T-helper 2 cell treated with Interferon-gamma antibody and Interleukin-4, amounts not matched to agents 5 μg/mL and 100 μg/mL, for 36 hours (primary cell): ENCODE results near the gene MALSU1.

ENCODE experiments used
- DNase-seq: peaks from one replicate; pipeline ENCODE4 v3.0.0; 2021; ENCODE audit warnings: low spot score
- H3K27ac Mint-ChIP-seq: one replicate; pipeline ENCODE4 v1.8.0; 2021; ENCODE audit warnings: mild to moderate bottlenecking, mixed read lengths
- H3K27me3 Mint-ChIP-seq: one replicate; pipeline ENCODE4 v1.8.0; 2021; ENCODE audit warnings: low read depth, mixed read lengths
- H3K36me3 Mint-ChIP-seq: one replicate; pipeline ENCODE4 v1.8.0; 2021; ENCODE audit warnings: low read depth, mixed read lengths
- H3K4me1 Mint-ChIP-seq: one replicate; pipeline ENCODE4 v1.8.0; 2021; ENCODE audit warnings: low read depth, mixed read lengths
- H3K4me3 Mint-ChIP-seq: one replicate; pipeline ENCODE4 v1.8.0; 2022; ENCODE audit warnings: mild to moderate bottlenecking, moderate library complexity, mixed read lengths
- H3K9me3 Mint-ChIP-seq: one replicate; pipeline ENCODE4 v1.8.0; 2021; ENCODE audit warnings: mixed read lengths

The MALSU1 gene

GRCh38 chr7:23276376-23276775 is 22.8 kb upstream of the MALSU1 start:
- peaks cover 4% of the 10 kb centered on the region for H3K27me3 Mint-ChIP-seq
- no peak overlapping the region for H3K27ac Mint-ChIP-seq
- DNase-seq: no peak
- peaks cover 27% of the 10 kb centered on the region for H3K4me1 Mint-ChIP-seq
- H3K36me3 Mint-ChIP-seq: no peaks in the 10 kb centered on the region
- no peaks in the 10 kb centered on the region for H3K9me3 Mint-ChIP-seq
- H3K4me3 Mint-ChIP-seq: no peak overlapping the region

GRCh38 chr7:23276947-23277346 is 22.2 kb upstream of the MALSU1 start:
- no peaks in the 10 kb centered on the region for H3K9me3 Mint-ChIP-seq
- no peaks in the 10 kb centered on the region for H3K36me3 Mint-ChIP-seq
- peaks cover 4% of the 10 kb centered on the region for H3K27me3 Mint-ChIP-seq
- H3K27ac Mint-ChIP-seq: no peak overlapping the region
- DNase-seq: no peak
- H3K4me1 Mint-ChIP-seq: peaks cover 27% of the 10 kb centered on the region
- H3K4me3 Mint-ChIP-seq: no peak overlapping the region

- H3K4me1 Mint-ChIP-seq: peaks cover 23% of the 10 kb centered on the region
- no peaks in the 10 kb centered on the region for H3K9me3 Mint-ChIP-seq
- H3K4me3 Mint-ChIP-seq: no peak overlapping the region
- H3K36me3 Mint-ChIP-seq: no peaks in the 10 kb centered on the region
- H3K27ac Mint-ChIP-seq: no peak overlapping the region
- peak; percentile 25 for DNase-seq
- H3K27me3 Mint-ChIP-seq: no peaks in the 10 kb centered on the region
These were observed 21.7 kb upstream of the MALSU1 start for GRCh38 chr7:23277359-23277989.

GRCh38 chr7:23279819-23280525 is 19.2 kb upstream of the MALSU1 start:
- Mint-ChIP-seq H3K27me3 (no peaks in the 10 kb centered on the region), H3K4me3 (no peak overlapping the region), H3K27ac (no peak overlapping the region), H3K4me1 (peaks cover 6% of the 10 kb centered on the region), H3K36me3 (no peaks in the 10 kb centered on the region), H3K9me3 (no peaks in the 10 kb centered on the region)
- DNase-seq: no peak

- no peak overlapping the region for H3K27ac Mint-ChIP-seq
- no peaks in the 10 kb centered on the region for H3K9me3 Mint-ChIP-seq
- no peaks in the 10 kb centered on the region for H3K27me3 Mint-ChIP-seq
- DNase-seq: no peak
- H3K4me1 Mint-ChIP-seq: peaks cover 10% of the 10 kb centered on the region
- peaks cover 1% of the 10 kb centered on the region for H3K36me3 Mint-ChIP-seq
- no peak overlapping the region for H3K4me3 Mint-ChIP-seq
These were observed 16.1 kb upstream of the MALSU1 start for GRCh38 chr7:23283086-23283485.

GRCh38 chr7:23284871-23285270 is 14.3 kb upstream of the MALSU1 start:
- H3K27me3 Mint-ChIP-seq: no peaks in the 10 kb centered on the region
- peaks cover 13% of the 10 kb centered on the region for H3K4me1 Mint-ChIP-seq
- no peak overlapping the region for H3K4me3 Mint-ChIP-seq
- DNase-seq: no peak
- H3K36me3 Mint-ChIP-seq: peaks cover 1% of the 10 kb centered on the region
- no peak overlapping the region for H3K27ac Mint-ChIP-seq
- no peaks in the 10 kb centered on the region for H3K9me3 Mint-ChIP-seq

GRCh38 chr7:23285657-23286646 is 13.2 kb upstream of the MALSU1 start:
- H3K4me3 Mint-ChIP-seq: no peak overlapping the region

GRCh38 chr7:23287612-23288011 is 11.5 kb upstream of the MALSU1 start:
- Mint-ChIP-seq H3K4me3 (no peak overlapping the region), H3K27ac (peak overlapping the region; percentile 58), H3K4me1 (peaks cover 13% of the 10 kb centered on the region), H3K27me3 (no peaks in the 10 kb centered on the region), H3K36me3 (peaks cover 1% of the 10 kb centered on the region), H3K9me3 (no peaks in the 10 kb centered on the region)
- no peak for DNase-seq

More at GRCh38 chr7:23285657-23286646, 13.2 kb upstream of the MALSU1 start:
- Mint-ChIP-seq H3K27ac (no peak overlapping the region), H3K9me3 (no peaks in the 10 kb centered on the region), H3K36me3 (peaks cover 1% of the 10 kb centered on the region), H3K27me3 (no peaks in the 10 kb centered on the region), H3K4me1 (peaks cover 13% of the 10 kb centered on the region)
- no peak for DNase-seq

- Mint-ChIP-seq H3K27me3 (no peaks in the 10 kb centered on the region), H3K27ac (no peak overlapping the region), H3K4me1 (peaks cover 11% of the 10 kb centered on the region), H3K4me3 (no peak overlapping the region), H3K36me3 (peaks cover 1% of the 10 kb centered on the region), H3K9me3 (no peaks in the 10 kb centered on the region)
- no peak for DNase-seq
These were observed 8.1 kb upstream of the MALSU1 start for GRCh38 chr7:23290993-23291392.

GRCh38 chr7:23291957-23292560 is 7.1 kb upstream of the MALSU1 start:
- no peak overlapping the region for H3K27ac Mint-ChIP-seq
- H3K4me1 Mint-ChIP-seq: peaks cover 11% of the 10 kb centered on the region
- H3K9me3 Mint-ChIP-seq: no peaks in the 10 kb centered on the region
- no peak for DNase-seq
- H3K27me3 Mint-ChIP-seq: no peaks in the 10 kb centered on the region
- peaks cover 1% of the 10 kb centered on the region for H3K36me3 Mint-ChIP-seq
- H3K4me3 Mint-ChIP-seq: no peak overlapping the region

GRCh38 chr7:23292623-23293022 is 6.5 kb upstream of the MALSU1 start:
- no peaks in the 10 kb centered on the region for H3K27me3 Mint-ChIP-seq
- no peak overlapping the region for H3K4me3 Mint-ChIP-seq
- peaks cover 1% of the 10 kb centered on the region for H3K36me3 Mint-ChIP-seq
- H3K9me3 Mint-ChIP-seq: no peaks in the 10 kb centered on the region
- no peak overlapping the region for H3K27ac Mint-ChIP-seq
- peaks cover 7% of the 10 kb centered on the region for H3K4me1 Mint-ChIP-seq
- DNase-seq: no peak

- peaks cover 3% of the 10 kb centered on the region for H3K9me3 Mint-ChIP-seq
- DNase-seq: no peak
- H3K4me1 Mint-ChIP-seq: peaks cover 4% of the 10 kb centered on the region
- no peak overlapping the region for H3K27ac Mint-ChIP-seq
- H3K27me3 Mint-ChIP-seq: no peaks in the 10 kb centered on the region
- H3K4me3 Mint-ChIP-seq: no peak overlapping the region
- H3K36me3 Mint-ChIP-seq: no peaks in the 10 kb centered on the region
These were observed 5.6 kb upstream of the MALSU1 start for GRCh38 chr7:23293500-23294073.

GRCh38 chr7:23294549-23295400 is 4.4 kb upstream of the MALSU1 start:
- Mint-ChIP-seq H3K27me3 (no peaks in the 10 kb centered on the region), H3K4me3 (no peak overlapping the region), H3K9me3 (peaks cover 7% of the 10 kb centered on the region), H3K4me1 (peaks cover 9% of the 10 kb centered on the region), H3K27ac (no peak overlapping the region), H3K36me3 (peaks cover 3% of the 10 kb centered on the region)
- no peak for DNase-seq
